GM23338 (cell line): ENCODE measurements around the gene CYGB. TPM values are rescaled to one million over a fixed set of nuclear protein-coding genes. Genes with fewer than 3 reads are reported as not detected.

Experiments
- ATAC-seq: fragments of 200-7000 bp; cut with Tn5 transposase; 3 replicates; pipeline ENCODE4 v1.9.1; 2020
- DNase-seq: peaks from one replicate; pipeline ENCODE4 v3.0.0-alpha.2; 2015; ENCODE audit warnings: low spot score
- H2AFZ ChIP-seq: fragments of 200-600 bp; sonication (generic); 2 replicates; pipeline ENCODE4 v1.8.0; 2016; ENCODE audit warnings: antibody characterized with exemption, mild to moderate bottlenecking, moderate library complexity
- H3F3A ChIP-seq: fragments of 200-600 bp; sonication (generic); replicated peaks from 2 replicates; pipeline ENCODE4 v1.8.0; 2017; ENCODE audit warnings: antibody characterized with exemption, mixed run types, low read depth
- H3K27ac ChIP-seq: fragments of 200-600 bp; sonication (generic); 2 replicates; pipeline ENCODE4 v1.6.1; 2016; ENCODE audit warnings: low read depth
- H3K27me3 ChIP-seq: fragments of 200-600 bp; sonication (generic); 2 replicates; pipeline ENCODE4 v1.8.0; 2016; ENCODE audit warnings: mild to moderate bottlenecking, mixed run types, moderate library complexity; ENCODE audit not compliant: insufficient read depth
- H3K36me3 ChIP-seq: fragments of 200-600 bp; sonication (generic); 2 replicates; pipeline ENCODE4 v1.8.0; 2016; ENCODE audit warnings: mild to moderate bottlenecking; ENCODE audit not compliant: insufficient read depth
- H3K4me1 ChIP-seq: fragments of 200-600 bp; sonication (generic); 2 replicates; pipeline ENCODE4 v1.8.0; 2016; ENCODE audit warnings: mild to moderate bottlenecking, moderate library complexity; ENCODE audit not compliant: insufficient read depth
- H3K4me2 ChIP-seq: fragments of 200-600 bp; sonication (generic); 2 replicates; pipeline ENCODE4 v1.7.1; 2017; ENCODE audit warnings: mixed run types
- H3K4me3 ChIP-seq: fragments of 200-600 bp; sonication (generic); 2 replicates; pipeline ENCODE4 v1.6.1; 2016; ENCODE audit warnings: mixed run types
- H3K79me2 ChIP-seq: fragments of 200-600 bp; sonication (generic); replicated peaks from 2 replicates; pipeline ENCODE4 v1.8.0; 2017; ENCODE audit warnings: mild to moderate bottlenecking; ENCODE audit not compliant: insufficient read depth
- H3K9me2 ChIP-seq: fragments of 200-600 bp; sonication (generic); 2 replicates; pipeline ENCODE4 v1.8.0; 2017; ENCODE audit not compliant: insufficient read depth
- H4K20me1 ChIP-seq: fragments of 200-600 bp; sonication (generic); replicated peaks from 2 replicates; pipeline ENCODE4 v1.8.0; 2017; ENCODE audit warnings: mild to moderate bottlenecking; ENCODE audit not compliant: insufficient read depth
- H3K27ac Mint-ChIP-seq: 2 replicates; pipeline ENCODE4 v1.8.0; 2020; ENCODE audit warnings: inconsistent platforms, mild to moderate bottlenecking, moderate library complexity, mixed read lengths
- H3K27me3 Mint-ChIP-seq: 3 replicates; pipeline ENCODE4 v1.8.0; 2022; ENCODE audit warnings: low read depth, mild to moderate bottlenecking, moderate library complexity, mixed read lengths, inconsistent platforms; ENCODE audit not compliant: insufficient read depth, poor library complexity
- H3K36me3 Mint-ChIP-seq: 3 replicates; pipeline ENCODE4 v1.8.0; 2021; ENCODE audit warnings: low read depth, mild to moderate bottlenecking, inconsistent platforms, moderate library complexity, mixed read lengths
- H3K4me1 Mint-ChIP-seq: 3 replicates; pipeline ENCODE4 v1.8.0; 2020; ENCODE audit warnings: mild to moderate bottlenecking, inconsistent platforms, mixed read lengths
- H3K4me3 Mint-ChIP-seq: 3 replicates; pipeline ENCODE4 v1.8.0; 2021; ENCODE audit warnings: moderate library complexity, mild to moderate bottlenecking, inconsistent platforms, mixed read lengths
- H3K9me3 Mint-ChIP-seq: 3 replicates; pipeline ENCODE4 v1.8.0; 2020; ENCODE audit warnings: moderate library complexity, mild to moderate bottlenecking, inconsistent platforms, mixed read lengths
- CREB1 ChIP-seq: fragments of 250-450 bp; sonication (Bioruptor Pico); IDR thresholded peaks from 2 replicates; pipeline ENCODE4 v1.5.0; 2020; ENCODE audit warnings: low read depth, mild to moderate bottlenecking, moderate library complexity
- NANOG ChIP-seq: IDR thresholded peaks from 2 replicates; pipeline ENCODE4 v1.6.1; 2016; ENCODE audit warnings: antibody characterized with exemption, borderline replicate concordance
- POLR2AphosphoS5 ChIP-seq: IDR thresholded peaks from 2 replicates; pipeline ENCODE4 v1.6.1; 2016; ENCODE audit warnings: antibody characterized with exemption, low read depth
- ZNF331 ChIP-seq: fragments of 250-450 bp; sonication (Bioruptor Pico); IDR thresholded peaks from 2 replicates; pipeline ENCODE4 v1.5.0; 2020; ENCODE audit warnings: low read depth, mild to moderate bottlenecking, moderate library complexity
- polyA plus RNA-seq: library from polyadenylated mRNA; unstranded; fragments of >200 nt; fragmentation: Nextera tagmentation; extraction: Ambion mirVana; gene quantifications from 2 replicates; pipeline ENCODE4 v1.2.1, GENCODE V29; 2016
- total RNA-seq: library from RNA; depleted of rRNA; stranded (reverse); fragments of >200 nt; shearing (Covaris generic); gene quantifications from 2 replicates; pipeline ENCODE4 v1.2.3, GENCODE V29; 2014
- TF ChIP-seq, protein P1 (sequence below), 2 experiments: fragments of 200-600 bp in 1 of 2; sonication (generic) in 1 of 2; conservative IDR thresholded peaks; 2 replicates each; pipeline versions ENCODE4 v1.5.1 to v1.6.1; 2016 to 2017; ENCODE audit warnings: antibody characterized with exemption in 2 of 2, low read depth in 2 of 2, mild to moderate bottlenecking in 2 of 2, moderate library complexity in 1 of 2
- TF ChIP-seq, protein P2 (sequence below): fragments of 250-450 bp; sonication (Bioruptor Pico); IDR thresholded peaks from 2 replicates; pipeline ENCODE4 v1.5.0; 2020; ENCODE audit warnings: mild to moderate bottlenecking, moderate library complexity
- TF ChIP-seq, protein P3 (sequence below): IDR thresholded peaks from one replicate; pipeline ENCODE4 v1.6.1; 2018; ENCODE audit warnings: antibody characterized with exemption; ENCODE audit not compliant: unreplicated experiment
- TF ChIP-seq, protein P4 (sequence below): IDR thresholded peaks from 2 replicates; pipeline ENCODE4 v1.6.1; 2016; ENCODE audit warnings: antibody characterized with exemption

Gene CYGB
- total and polyA plus RNA-seq, 2 experiments from 2014 or later: 1.2 to 1.7 TPM

DNA sequence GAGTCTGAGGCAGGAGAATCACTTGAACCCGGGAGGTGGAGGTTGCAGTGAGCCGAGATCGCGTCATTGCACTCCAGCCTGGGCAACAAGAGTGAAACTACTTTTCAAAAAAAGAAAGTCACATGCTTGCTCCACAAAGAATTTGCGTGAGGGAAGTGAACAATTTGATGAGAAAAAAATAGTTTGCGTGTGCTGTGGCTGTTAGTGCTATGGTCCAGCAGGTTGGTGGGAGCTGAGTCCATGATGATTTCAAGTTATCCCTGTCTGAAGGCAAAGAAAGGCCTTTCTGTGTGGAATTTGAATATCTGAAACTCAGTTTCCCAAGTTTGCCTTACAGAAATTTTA lies 23.3 kb upstream of the CYGB start (continued):
- TF ChIP-seq ZNF331 (CRISPR knock-in tag) (no peak), CREB1 (CRISPR knock-in tag) (no peak)
- TF ChIP-seq, protein P1, sequence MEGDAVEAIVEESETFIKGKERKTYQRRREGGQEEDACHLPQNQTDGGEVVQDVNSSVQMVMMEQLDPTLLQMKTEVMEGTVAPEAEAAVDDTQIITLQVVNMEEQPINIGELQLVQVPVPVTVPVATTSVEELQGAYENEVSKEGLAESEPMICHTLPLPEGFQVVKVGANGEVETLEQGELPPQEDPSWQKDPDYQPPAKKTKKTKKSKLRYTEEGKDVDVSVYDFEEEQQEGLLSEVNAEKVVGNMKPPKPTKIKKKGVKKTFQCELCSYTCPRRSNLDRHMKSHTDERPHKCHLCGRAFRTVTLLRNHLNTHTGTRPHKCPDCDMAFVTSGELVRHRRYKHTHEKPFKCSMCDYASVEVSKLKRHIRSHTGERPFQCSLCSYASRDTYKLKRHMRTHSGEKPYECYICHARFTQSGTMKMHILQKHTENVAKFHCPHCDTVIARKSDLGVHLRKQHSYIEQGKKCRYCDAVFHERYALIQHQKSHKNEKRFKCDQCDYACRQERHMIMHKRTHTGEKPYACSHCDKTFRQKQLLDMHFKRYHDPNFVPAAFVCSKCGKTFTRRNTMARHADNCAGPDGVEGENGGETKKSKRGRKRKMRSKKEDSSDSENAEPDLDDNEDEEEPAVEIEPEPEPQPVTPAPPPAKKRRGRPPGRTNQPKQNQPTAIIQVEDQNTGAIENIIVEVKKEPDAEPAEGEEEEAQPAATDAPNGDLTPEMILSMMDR (conservative IDR thresholded peaks at IDR 0.05; ENCODE audit: low read depth in 2 of 2): no peak

DNA sequence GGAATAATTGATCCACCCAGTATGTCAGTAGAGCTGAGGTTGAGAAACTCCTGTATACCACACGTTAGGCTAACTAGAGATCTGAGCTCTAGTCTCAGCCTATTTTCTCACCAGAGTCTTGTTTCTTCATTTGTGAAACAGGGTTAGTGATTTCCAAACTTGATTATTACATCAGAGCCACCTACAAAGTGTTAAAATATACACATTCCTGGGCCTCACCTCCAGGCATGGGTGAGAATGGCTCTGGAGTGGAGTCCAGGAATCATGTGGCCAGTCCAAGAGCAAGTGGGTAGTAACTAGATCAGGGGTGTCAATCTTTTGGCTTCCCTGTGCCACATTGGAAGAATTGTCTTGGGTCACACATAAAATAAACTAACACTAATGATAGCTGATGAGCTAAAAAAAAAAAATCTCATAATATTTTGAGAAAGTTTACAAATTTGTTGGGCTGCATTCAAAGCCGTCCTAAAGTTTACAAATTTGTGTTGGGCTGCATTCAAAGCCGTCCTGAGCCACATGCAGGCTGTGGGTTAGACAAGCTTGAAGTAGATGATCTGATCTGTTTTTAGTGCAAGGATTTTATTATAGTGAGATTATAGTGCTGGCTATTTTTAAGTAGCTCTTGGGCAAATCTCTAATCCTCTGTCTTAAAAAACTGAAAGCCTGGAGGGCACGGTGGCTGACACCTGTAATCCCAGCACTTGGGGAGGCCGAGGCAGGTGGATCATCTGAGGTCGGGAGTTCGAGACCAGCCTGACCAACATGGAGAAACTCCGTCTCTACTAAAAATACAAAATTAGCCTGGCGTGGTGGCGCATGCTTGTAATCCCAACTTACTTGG lies 22.7 kb upstream of the CYGB start:
- Mint-ChIP-seq H3K4me3 (peak overlapping the region; percentile 99), H3K27me3 (peaks cover 12% of the 10 kb centered on the region), H3K4me1 (peaks cover 40% of the 10 kb centered on the region), H3K9me3 (no peaks in the 10 kb centered on the region), H3K36me3 (peaks cover 74% of the 10 kb centered on the region), H3K27ac (peak overlapping the region; percentile 35; the same call in 1 of the 2 replicates)
- no peak overlapping the region for H2AFZ ChIP-seq
- ATAC-seq (no peak), DNase-seq (no peak)
- H3K27me3 ChIP-seq: no peaks in the 10 kb centered on the region
- peaks cover 35% of the 10 kb centered on the region for H3K4me1 ChIP-seq
- H4K20me1 ChIP-seq: peaks cover 41% of the 10 kb centered on the region
- H3K9me2 ChIP-seq: no peaks in the 10 kb centered on the region
- peak overlapping the region; percentile 89 for H3K27ac ChIP-seq
- H3K36me3 ChIP-seq: peaks cover 34% of the 10 kb centered on the region
- H3K4me2 ChIP-seq: peak overlapping the region; percentile 96
- peaks cover 39% of the 10 kb centered on the region for H3F3A ChIP-seq
- peaks cover 53% of the 10 kb centered on the region for H3K79me2 ChIP-seq
- H3K4me3 ChIP-seq: peak overlapping the region; percentile 97
- TF ChIP-seq, protein P1 (conservative IDR thresholded peaks at IDR 0.05; ENCODE audit: low read depth in 2 of 2): no peak
- TF ChIP-seq POLR2AphosphoS5 (no peak), NANOG (no peak)
- TF ChIP-seq, protein P2, sequence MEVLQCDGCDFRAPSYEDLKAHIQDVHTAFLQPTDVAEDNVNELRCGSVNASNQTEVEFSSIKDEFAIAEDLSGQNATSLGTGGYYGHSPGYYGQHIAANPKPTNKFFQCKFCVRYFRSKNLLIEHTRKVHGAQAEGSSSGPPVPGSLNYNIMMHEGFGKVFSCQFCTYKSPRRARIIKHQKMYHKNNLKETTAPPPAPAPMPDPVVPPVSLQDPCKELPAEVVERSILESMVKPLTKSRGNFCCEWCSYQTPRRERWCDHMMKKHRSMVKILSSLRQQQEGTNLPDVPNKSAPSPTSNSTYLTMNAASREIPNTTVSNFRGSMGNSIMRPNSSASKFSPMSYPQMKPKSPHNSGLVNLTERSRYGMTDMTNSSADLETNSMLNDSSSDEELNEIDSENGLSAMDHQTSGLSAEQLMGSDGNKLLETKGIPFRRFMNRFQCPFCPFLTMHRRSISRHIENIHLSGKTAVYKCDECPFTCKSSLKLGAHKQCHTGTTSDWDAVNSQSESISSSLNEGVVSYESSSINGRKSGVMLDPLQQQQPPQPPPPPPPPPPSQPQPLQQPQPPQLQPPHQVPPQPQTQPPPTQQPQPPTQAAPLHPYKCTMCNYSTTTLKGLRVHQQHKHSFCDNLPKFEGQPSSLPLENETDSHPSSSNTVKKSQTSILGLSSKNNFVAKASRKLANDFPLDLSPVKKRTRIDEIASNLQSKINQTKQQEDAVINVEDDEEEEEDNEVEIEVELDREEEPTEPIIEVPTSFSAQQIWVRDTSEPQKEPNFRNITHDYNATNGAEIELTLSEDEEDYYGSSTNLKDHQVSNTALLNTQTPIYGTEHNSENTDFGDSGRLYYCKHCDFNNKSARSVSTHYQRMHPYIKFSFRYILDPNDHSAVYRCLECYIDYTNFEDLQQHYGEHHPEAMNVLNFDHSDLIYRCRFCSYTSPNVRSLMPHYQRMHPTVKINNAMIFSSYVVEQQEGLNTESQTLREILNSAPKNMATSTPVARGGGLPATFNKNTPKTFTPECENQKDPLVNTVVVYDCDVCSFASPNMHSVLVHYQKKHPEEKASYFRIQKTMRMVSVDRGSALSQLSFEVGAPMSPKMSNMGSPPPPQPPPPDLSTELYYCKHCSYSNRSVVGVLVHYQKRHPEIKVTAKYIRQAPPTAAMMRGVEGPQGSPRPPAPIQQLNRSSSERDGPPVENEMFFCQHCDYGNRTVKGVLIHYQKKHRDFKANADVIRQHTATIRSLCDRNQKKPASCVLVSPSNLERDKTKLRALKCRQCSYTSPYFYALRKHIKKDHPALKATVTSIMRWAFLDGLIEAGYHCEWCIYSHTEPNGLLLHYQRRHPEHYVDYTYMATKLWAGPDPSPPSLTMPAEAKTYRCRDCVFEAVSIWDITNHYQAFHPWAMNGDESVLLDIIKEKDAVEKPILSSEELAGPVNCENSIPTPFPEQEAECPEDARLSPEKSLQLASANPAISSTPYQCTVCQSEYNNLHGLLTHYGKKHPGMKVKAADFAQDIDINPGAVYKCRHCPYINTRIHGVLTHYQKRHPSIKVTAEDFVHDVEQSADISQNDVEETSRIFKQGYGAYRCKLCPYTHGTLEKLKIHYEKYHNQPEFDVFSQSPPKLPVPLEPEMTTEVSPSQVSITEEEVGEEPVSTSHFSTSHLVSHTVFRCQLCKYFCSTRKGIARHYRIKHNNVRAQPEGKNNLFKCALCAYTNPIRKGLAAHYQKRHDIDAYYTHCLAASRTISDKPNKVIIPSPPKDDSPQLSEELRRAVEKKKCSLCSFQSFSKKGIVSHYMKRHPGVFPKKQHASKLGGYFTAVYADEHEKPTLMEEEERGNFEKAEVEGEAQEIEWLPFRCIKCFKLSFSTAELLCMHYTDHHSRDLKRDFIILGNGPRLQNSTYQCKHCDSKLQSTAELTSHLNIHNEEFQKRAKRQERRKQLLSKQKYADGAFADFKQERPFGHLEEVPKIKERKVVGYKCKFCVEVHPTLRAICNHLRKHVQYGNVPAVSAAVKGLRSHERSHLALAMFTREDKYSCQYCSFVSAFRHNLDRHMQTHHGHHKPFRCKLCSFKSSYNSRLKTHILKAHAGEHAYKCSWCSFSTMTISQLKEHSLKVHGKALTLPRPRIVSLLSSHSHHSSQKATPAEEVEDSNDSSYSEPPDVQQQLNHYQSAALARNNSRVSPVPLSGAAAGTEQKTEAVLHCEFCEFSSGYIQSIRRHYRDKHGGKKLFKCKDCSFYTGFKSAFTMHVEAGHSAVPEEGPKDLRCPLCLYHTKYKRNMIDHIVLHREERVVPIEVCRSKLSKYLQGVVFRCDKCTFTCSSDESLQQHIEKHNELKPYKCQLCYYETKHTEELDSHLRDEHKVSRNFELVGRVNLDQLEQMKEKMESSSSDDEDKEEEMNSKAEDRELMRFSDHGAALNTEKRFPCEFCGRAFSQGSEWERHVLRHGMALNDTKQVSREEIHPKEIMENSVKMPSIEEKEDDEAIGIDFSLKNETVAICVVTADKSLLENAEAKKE (CRISPR knock-in tag): no peak
- TF ChIP-seq, protein P3, sequence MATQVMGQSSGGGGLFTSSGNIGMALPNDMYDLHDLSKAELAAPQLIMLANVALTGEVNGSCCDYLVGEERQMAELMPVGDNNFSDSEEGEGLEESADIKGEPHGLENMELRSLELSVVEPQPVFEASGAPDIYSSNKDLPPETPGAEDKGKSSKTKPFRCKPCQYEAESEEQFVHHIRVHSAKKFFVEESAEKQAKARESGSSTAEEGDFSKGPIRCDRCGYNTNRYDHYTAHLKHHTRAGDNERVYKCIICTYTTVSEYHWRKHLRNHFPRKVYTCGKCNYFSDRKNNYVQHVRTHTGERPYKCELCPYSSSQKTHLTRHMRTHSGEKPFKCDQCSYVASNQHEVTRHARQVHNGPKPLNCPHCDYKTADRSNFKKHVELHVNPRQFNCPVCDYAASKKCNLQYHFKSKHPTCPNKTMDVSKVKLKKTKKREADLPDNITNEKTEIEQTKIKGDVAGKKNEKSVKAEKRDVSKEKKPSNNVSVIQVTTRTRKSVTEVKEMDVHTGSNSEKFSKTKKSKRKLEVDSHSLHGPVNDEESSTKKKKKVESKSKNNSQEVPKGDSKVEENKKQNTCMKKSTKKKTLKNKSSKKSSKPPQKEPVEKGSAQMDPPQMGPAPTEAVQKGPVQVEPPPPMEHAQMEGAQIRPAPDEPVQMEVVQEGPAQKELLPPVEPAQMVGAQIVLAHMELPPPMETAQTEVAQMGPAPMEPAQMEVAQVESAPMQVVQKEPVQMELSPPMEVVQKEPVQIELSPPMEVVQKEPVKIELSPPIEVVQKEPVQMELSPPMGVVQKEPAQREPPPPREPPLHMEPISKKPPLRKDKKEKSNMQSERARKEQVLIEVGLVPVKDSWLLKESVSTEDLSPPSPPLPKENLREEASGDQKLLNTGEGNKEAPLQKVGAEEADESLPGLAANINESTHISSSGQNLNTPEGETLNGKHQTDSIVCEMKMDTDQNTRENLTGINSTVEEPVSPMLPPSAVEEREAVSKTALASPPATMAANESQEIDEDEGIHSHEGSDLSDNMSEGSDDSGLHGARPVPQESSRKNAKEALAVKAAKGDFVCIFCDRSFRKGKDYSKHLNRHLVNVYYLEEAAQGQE: no peak
- TF ChIP-seq, protein P4, sequence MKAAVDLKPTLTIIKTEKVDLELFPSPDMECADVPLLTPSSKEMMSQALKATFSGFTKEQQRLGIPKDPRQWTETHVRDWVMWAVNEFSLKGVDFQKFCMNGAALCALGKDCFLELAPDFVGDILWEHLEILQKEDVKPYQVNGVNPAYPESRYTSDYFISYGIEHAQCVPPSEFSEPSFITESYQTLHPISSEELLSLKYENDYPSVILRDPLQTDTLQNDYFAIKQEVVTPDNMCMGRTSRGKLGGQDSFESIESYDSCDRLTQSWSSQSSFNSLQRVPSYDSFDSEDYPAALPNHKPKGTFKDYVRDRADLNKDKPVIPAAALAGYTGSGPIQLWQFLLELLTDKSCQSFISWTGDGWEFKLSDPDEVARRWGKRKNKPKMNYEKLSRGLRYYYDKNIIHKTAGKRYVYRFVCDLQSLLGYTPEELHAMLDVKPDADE: no peak
